IPS-NIHi11 (cell line): Measurements from ENCODE around the gene CRYL1.

Experiments
- DNase-seq: peaks from one replicate; pipeline ENCODE4 v3.0.0; 2012; ENCODE audit warnings: mixed read lengths, low spot score

The CRYL1 gene

GRCh38 chr13:20398459-20398858 lies 127.2 kb downstream of the CRYL1 start:
- no peak for DNase-seq

GRCh38 chr13:20397896-20398295 lies 127.8 kb downstream of the CRYL1 start:
- no peak for DNase-seq

DNA sequence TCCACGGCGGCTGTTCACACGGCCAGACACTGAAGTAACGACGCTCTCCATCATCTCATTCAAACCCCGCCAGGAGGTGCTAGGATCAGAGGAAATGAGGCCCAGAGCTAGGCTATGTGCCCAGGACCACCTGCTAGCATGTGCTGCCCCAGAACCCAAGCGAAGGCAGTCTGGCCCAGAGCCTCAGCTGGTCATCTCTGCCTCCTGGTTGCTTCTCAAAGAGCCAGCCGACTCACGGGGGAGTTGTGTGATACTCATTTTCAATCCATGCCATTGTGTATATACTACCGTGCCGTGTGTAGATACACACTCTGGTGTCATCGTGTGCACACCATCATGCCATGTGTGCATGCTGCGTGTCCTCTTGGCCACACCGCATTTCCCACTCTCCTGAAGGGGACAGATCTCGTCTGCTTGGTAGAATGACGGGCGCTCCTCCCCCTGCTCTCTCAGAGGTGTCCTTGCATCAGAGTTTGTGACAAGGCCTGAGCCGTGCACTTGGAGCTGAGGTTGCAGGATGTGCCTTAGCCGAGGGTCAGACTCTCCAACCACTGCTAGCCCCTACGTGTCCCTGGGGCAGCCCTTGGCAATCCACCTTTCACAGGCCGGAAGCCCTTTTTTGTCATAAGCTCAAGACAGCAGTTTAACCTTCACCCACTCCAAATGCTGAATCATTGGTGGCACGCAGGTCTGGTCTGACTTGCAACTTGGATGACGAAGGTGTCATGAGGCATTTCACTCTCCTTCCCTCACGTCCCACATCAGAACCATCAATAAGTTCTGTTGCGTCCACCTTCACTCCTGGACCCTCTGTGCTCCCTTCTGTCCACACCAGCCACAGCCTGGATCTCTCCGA lies 130.4 kb downstream of the CRYL1 start:
- no peak for DNase-seq

DNA sequence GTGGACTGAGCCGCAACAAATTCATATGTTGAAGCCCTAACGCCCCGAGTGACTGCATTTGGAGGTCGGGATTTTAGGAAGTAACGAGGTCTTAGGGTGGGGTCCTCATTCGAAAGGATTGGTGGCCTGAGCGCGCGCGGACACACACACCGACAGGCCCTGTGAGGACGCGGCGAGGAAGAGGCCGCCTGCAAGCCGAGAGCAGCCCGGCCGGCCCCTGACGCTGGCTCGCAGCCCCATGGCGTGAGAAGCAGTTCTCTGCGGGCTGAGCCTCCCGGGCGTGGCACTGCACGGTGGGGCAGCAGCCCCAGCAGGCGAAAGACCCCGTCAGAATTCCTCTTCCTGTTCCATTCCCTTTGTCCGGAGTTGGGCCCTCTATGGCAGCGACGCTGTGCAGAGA lies 131.2 kb downstream of the CRYL1 start:
- DNase-seq = peak; percentile 31

- DNase-seq = no peak
Observed at GRCh38 chr13:20394169-20394501, 131.5 kb downstream of the CRYL1 start.

DNA sequence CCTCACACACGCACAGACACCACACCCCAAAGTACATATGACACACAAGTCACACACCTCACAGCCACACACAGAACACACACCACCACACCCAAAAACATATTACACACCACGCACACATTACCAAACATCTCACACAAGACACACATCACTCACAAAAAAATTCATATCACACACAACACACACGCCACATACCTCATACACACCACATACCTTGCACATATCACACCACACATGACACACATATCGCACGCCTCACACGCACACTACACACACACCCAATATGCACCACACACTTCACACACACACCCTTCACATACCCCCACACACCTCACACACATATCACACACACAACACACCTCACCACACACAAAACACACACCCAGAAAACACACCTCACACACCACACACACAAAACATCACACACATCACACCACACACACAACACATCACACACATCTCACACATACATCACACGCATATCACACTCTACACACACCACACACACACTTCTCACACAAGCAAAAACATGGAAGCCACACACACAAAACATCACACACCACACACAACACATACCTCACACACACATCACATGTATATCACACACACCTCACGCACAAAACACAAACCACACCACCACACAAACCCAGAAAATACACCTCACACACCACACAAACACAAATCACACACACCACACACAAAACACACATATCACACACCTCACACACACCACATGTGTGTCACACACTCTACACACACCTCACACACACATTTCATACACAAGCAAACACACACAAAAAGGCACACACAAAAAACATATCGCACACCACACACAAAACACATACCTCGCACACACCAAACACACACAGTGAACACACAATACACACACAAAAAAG lies 132.1 kb downstream of the CRYL1 start:
- DNase-seq = no peak

DNA sequence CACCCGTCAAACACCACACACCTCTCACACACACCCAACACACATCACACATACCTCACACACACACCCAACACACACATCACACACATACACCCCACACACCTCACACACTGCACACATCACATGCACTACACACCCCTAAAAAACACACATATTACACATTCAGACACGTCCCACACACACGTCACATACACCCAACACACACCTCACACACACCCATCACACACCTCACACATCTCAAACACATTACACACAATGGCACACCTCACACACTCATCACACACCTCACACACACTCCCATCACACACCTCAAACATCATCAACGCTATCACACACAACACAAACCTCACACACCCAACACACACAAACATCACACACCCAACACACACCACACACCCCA lies 133.1 kb downstream of the CRYL1 start:
- DNase-seq = no peak

DNA sequence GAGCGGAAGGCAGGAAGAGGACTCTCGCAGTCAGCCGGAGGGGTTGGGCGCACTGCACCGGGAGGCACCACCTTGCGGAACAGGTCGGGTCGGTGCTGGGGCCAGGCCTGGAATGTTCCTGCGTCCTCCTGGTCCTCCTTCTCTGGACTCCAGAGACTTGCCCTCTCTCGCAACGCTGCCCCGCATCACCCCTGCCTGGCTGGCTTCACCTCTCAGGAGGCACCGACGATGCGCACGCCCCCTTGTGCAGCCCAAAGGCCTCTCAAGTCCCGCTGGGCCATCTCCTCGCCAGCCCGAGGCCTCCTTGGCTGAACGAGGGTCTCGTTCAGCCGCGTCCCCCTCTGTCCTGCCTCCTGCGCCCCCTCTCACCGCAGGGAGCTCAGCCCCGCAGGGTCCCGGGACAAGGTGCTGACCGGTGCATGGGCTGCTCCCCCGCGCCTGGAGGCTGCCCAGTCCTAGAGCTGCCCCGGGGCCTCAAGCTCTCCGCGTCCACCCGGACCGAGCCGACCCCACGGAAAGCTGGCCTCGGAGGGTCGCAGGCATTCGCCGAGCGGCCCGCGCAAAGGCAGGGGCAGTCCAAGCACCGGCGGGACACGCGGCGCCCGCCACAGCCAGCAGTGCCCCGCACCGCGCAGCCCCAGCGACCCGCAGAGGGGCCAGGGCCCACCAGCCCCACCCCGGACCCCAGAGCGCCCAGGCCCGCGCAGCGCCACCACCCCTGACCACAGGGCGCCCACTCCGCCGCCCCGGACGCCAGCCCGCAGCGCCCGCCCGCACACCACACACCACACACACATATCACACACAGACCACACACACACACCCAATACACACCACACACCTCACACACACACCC lies 133.8 kb downstream of the CRYL1 start:
- DNase-seq = peak; percentile 60

DNA sequence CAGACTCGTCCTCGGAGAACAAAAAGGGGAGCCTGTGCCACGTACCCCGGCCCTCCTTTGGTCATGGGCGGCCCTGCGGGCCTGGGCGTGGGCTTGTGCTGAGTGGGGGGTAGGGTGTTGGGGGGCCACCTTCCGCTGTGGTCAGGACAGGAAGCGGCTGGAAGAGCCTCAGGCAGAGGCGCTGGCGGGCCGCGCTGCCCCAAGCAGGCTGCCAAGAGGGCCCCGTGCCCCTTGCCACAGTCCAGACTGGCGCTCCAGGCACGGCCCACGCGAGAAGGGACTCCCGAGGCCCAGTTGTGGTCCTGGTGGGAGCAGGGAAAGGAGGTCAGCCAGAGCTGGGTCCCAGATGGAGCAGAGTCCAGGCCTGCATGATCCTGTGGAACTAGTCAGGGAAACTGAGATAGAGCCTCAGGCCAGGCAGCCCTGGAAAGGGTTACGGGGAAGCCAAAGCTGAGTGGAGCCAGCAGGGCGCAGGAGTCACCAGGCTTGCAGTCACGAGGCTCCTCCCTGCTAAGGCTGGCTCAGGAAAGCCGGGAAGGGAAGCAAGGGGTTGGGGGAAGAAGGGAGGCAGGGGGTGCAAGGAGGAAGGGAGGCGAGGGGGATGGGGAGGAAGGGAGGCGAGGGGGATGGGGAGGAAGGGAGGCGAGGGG lies 135.0 kb downstream of the CRYL1 start:
- DNase-seq = peak; percentile 42

DNA sequence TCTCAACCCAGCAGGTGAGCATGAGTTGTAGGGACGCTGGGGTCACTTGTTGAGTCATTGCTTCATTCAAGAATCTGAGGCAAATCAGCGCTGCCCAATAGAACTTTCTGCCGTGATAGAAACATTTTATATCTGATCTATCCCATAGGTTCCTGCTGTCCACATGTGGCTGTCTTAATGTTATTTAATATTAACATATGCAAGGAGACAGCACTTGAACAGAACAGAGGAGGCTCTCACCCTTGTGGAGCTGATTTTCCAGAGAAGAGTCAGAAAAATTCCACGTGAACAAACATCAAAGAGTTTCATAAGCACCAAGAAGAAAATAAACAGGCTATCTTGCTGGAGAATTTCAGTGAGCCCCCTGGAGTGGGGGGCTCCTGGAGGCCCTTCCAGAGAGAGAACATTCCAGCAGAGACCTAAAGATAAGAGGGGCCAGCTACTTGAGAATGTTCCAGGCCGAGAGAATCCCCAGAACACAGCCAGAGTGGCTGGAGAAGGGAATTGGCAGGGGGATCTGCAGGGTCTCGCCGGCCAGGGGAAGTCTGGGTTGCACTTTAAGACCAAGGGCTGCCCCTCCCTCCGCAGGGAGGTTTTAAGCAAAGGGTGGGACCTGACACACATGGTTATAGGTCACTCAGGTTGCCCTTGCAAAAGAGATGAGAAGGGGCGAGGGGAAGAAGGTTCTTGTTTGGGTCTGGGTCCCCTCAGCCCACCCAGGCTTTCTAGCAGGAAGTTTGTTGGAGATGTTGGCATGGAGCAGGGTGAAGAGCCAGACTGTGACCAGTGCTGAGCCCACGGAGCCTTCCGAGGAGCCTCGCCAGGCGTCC lies 135.7 kb downstream of the CRYL1 start:
- no peak for DNase-seq

DNA sequence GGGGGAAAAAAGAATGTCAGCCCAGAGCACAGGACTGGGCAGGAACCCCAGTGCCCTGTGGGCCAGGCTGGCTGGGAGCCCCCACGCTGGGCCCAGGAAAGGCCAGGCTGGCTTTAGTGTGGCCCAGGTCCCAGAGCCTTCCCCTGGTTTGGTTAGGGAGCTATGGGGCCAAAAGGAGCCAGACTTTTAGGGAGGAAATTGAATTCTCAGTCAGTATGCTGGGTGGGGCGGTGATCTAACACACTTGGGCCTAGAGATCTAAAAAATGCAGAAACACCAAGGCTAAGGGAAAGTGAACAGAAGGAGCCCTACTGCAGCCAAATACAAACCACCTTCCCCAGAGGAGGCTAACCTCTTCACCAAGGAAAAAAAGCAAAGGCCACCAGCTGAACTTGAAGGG lies 137.5 kb downstream of the CRYL1 start:
- no peak for DNase-seq

DNA sequence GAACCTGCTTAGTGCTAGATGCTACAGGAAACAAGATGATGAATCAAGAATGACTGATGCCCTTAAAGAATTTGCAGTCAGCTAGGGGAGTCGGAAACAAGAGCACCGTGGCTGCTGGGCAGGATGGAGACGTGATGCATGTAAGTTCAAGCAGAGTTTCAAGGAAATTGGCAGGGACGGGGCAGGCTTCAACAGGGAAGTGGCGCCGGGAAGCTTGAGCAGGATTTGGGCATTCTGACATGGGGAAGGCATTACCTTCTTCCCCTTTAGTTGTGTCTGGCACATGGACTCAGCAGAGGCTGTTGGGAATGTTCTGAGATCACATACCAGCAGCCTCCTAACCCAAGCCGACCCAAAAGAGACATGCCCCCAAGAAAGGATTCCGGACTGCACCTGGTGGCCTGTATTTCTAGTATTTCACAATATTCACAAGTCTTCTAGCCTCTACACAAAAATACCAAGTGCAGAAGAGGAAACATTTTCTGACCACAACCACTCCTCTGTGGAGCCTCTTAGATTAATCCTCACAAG lies 138.2 kb downstream of the CRYL1 start:
- no peak for DNase-seq

GRCh38 chr13:20387006-20387405 lies 138.7 kb downstream of the CRYL1 start:
- no peak for DNase-seq

GRCh38 chr13:20383058-20383457 lies 142.6 kb downstream of the CRYL1 start:
- no peak for DNase-seq

DNA sequence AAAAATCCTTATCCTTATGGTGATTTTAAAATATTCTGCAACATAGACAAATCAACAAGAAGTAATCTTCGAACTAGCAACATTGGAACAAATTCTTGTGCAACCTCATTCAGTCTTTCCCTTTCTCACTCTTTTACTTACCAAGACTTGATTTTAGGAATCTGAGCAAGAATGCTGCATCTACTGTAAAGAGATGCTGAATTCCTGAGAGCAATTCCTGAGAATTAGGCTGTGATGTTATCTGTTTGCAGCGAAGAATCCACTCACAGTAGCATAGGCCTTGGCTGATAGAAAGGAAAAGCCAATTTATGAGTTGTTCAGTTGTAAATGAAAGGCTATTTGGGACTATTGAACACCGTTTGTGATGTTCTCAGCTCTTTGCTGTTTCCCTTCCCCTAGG lies 144.3 kb downstream of the CRYL1 start:
- DNase-seq = no peak

DNA sequence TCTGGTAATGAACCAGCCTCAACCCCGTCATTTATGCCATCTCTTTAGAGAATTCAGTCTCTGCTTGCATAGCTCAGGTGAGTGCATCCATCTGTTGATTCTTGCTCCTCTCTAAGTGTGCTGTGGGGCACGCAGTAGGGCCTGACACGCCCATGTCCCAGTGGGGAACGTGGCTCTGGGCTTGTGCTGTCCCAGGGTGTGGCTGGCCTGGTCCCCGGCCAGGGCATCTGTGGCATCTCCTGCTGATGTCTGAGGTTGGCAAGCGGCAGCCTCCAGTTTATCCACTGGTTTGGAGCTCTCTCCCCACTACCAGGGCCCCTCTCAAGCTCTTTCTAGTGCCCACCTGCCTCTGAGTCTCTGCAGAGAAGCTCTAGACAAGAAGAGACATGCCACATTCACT lies 146.9 kb downstream of the CRYL1 start:
- no peak for DNase-seq

GRCh38 chr13:20377720-20378119 lies 147.9 kb downstream of the CRYL1 start:
- DNase-seq = no peak

DNA sequence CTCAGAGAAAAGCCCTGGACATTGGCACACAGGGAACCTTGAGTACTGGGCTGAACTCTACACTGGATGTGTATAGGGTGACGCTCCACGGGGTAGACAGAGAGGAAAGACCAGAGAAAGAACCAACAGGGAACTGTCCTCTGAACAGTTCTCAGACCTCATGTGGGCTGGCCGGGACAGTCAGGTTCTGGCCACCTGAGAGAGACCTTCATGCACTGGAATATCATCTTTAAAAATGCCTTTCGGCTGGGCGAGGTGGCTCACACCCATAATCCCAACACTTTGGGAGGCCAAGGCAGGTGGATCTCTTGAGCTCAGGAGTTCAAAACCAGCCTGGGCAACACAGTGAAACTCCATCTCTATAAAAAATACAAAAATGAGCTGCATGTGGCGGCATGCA lies 149.8 kb downstream of the CRYL1 start:
- DNase-seq = no peak

GRCh38 chr13:20373861-20374260 lies 151.8 kb downstream of the CRYL1 start:
- DNase-seq = no peak

DNA sequence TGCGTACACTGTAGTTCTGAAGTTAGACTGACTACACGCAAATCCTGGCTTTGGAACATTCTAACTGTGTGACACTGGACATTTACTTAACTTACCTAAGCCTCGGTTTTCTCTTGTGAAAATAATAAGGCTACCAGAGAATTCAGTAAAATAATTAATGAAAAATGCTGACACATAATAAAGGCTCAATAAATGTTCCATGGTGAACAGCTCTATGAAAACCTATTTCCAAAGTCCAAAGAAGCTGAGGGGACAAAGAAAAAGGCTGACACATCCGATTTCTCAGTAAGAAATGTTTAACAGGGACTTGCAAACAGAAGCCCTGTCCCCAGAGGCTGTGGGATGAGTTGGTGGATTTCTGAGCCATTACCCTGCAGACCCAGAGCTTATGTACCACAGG lies 153.8 kb downstream of the CRYL1 start:
- no peak for DNase-seq
